H1 (cell line): ENCODE measurements around the gene PDGFB. TPM values are rescaled to one million over a fixed set of nuclear protein-coding genes. Genes with fewer than 3 reads are reported as not detected.

Experiments used
- CHD7 ChIP-seq: fragments of 300-600 bp; sonication (generic); IDR thresholded peaks from 2 replicates; pipeline ENCODE4 v1.7.1; 2012; ENCODE audit warnings: low read length, moderate library complexity, mild to moderate bottlenecking, inconsistent platforms; ENCODE audit not compliant: insufficient replicate concordance
- CREB1 ChIP-seq: IDR thresholded peaks from 2 replicates; pipeline ENCODE4 v1.6.1; 2012; ENCODE audit warnings: inconsistent platforms
- polyA plus RNA-seq, 7 experiments: library from polyadenylated mRNA; depleted of rRNA in 3 of 7; stranded (reverse) in 5 of 7; unstranded in 2 of 7; fragments of >200 nt in 5 of 7; fragments of 200-250 nt in 2 of 7; gene quantifications; 1 replicate in 5 of 7; 2 replicates in 1 of 7; 4 replicates in 1 of 7; pipeline versions ENCODE4 v1.2.1 to v1.2.3, GENCODE V29; 2011 to 2013; ENCODE audit warnings: missing spikeins in 2 of 7, mixed read lengths in 2 of 7
- total RNA-seq: library from RNA; stranded (reverse); fragmentation: NEBNext Ultra II Directional; extraction: Animal tissue kit (Norgen Biotek cat#: 25700); gene quantifications from 2 replicates; pipeline ENCODE4 v1.2.1, GENCODE V29; 2021

The PDGFB gene
- total and polyA plus RNA-seq, 2 of the 8 experiments (the other 6 are each of a cell fraction or from before 2014, with no cell fraction given): 3.9 to 8.5 TPM

- no peak for TF ChIP-seq CHD7
- no peak for TF ChIP-seq CREB1
These were observed 8.2 kb downstream of the PDGFB start (continued) for GRCh38 chr22:39236321-39237317.
